AG04449 (cell line): Measurements from ENCODE around the gene SCUBE1.

Source experiments
- CTCF ChIA-PET: fragments of 350-600 bp; formaldehyde crosslinking; extraction: SDS; loops from one replicate; lab custom pipeline; 2021; ENCODE audit warnings: antibody characterized with exemption; lab: Yijun Ruan, JAX
- POLR2A ChIA-PET: fragments of 400-600, 350-600 bp; formaldehyde crosslinking; extraction: SDS; loops from one replicate; lab custom pipeline; 2020; ENCODE audit warnings: antibody characterized with exemption, inconsistent platforms; lab: Yijun Ruan, JAX
- DNase-seq: peaks from one replicate; pipeline ENCODE4 v3.0.0-alpha.2; 2010; ENCODE audit warnings: low read depth, low spot score
- H3K4me3 ChIP-seq: 2 replicates; pipeline ENCODE4 v1.5.1; 2011; ENCODE audit warnings: low read depth, mild to moderate bottlenecking, control low read depth, low read length
- TF ChIP-seq, protein P1 (sequence below): IDR thresholded peaks from one replicate; pipeline ENCODE4 v1.5.1; 2011; ENCODE audit warnings: mild to moderate bottlenecking, moderate library complexity, low read length, control low read depth, inconsistent platforms; ENCODE audit not compliant: insufficient read depth; ENCODE audit errors: missing control alignments

The SCUBE1 gene

DNA sequence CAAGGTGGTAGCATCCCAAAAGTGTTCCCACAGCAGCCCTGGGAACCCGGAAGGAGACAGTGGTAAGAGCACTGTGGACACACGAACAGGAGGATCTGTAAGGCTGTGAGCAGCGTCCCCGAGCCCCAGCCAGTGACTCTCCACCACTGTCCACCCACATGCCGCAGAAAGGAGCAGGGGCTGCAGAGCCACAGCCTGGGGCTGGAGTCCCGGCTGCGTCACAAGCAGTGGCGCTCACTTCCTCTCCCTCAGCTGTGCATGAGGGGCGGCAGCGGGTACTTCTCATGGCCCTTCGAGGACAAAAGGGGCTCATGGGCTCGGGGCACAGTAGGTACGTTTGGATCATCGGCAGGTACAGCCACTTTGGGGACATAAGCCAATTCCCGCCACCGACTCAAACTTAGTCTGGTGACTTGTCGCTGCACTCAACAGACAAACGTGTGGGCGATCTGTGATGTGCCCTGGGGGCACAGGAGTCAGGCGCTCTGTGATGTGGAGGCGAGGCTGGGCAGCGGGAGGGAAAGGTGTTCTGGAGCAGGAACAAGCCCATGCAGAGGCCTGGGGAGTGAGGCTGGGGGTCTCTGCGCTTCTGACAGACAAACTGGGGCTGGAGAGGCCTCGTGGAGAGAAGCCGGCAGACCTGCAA lies 68.5 kb downstream of the SCUBE1 start:
- no peak for DNase-seq
- TF ChIP-seq, protein P1, sequence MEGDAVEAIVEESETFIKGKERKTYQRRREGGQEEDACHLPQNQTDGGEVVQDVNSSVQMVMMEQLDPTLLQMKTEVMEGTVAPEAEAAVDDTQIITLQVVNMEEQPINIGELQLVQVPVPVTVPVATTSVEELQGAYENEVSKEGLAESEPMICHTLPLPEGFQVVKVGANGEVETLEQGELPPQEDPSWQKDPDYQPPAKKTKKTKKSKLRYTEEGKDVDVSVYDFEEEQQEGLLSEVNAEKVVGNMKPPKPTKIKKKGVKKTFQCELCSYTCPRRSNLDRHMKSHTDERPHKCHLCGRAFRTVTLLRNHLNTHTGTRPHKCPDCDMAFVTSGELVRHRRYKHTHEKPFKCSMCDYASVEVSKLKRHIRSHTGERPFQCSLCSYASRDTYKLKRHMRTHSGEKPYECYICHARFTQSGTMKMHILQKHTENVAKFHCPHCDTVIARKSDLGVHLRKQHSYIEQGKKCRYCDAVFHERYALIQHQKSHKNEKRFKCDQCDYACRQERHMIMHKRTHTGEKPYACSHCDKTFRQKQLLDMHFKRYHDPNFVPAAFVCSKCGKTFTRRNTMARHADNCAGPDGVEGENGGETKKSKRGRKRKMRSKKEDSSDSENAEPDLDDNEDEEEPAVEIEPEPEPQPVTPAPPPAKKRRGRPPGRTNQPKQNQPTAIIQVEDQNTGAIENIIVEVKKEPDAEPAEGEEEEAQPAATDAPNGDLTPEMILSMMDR, result no peak
- no peak overlapping the region for H3K4me3 ChIP-seq
- ChIA-PET CTCF (interaction anchor here (0.5 to 5.2 kb wide), 19 partner anchors 9 to 610 kb away, joined by 3 to 80 read pairs (median 5); no protein-coding TSS in a partner anchor), POLR2A (no interaction called here)

DNA sequence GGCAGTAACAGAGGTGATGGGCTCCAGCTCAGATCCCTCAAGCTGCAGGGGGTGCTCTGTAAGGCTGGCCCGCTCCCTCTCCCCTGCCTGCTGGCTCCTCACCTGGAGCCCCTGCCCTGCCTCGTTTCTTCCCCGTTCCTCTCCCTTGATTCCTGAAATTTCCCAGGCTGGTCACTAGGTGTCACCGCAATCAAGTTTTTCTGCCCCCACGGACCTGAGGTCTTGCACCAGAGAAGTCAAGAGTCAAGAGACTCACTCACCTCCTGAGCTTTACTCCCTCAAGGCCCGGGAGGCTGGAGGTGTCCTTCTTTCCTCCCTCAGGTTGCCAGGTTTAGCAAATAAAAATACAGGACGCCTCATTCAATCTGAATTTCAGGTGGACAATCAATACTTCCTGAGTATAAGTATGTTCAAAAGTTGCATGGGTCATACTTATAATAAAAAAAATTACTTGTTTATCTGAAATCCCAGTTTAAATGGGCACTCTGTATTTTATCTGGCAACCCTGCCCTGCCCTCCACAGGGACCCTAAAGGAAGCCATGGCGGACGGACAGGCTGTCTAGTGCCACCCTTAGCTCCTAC lies 69.2 kb downstream of the SCUBE1 start:
- DNase-seq, result no peak
- CTCF ChIA-PET, result interaction anchor here (0.5 to 5.2 kb wide), 22 partner anchors 8 to 611 kb away, joined by 3 to 80 read pairs (median 6); no protein-coding TSS in a partner anchor
- H3K4me3 ChIP-seq, result no peak overlapping the region
- POLR2A ChIA-PET, result no interaction called here
- TF ChIP-seq, protein P1, result peak; percentile 67

DNA sequence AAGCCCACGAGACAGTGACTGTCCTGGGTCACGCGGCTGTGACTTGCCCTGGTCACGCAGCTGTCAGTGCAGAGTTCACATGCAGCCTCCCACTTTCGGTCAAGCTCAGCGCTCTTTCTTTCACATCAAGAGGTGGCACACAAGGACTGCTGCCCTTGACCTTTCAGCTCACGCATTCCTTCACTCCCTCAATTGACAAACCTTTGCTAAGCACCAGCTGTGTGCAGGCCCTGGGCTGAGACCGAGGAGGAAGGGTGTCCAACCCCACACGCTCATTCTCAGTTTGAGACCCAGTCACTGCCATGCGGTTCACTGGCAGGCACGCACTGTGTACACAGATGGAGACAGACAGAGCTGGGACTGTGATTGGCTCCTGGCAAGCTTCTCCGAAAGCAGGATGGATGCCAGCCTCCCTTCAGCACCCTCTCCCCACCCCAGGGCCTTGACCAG lies 70.3 kb downstream of the SCUBE1 start:
- TF ChIP-seq, protein P1, result no peak

DNA sequence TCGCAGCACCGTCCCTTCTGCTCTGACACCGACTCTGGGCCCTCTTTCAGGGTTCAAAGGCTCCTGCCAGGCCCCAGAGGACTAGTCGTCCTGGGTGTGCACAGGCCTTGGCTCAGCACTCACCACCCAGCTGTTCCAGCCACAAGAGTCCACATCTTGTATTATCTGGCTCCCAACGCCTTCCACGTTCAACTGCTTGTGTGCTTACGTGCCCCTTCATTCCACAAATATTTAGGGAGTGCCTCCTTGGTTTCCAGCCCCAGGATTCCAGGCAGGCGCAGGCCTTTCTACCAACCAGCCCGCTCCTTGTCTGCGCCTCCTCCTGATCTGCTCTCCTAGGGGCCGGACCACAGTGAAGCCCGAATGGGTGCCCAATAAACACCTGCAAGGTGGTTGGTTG lies 70.9 kb downstream of the SCUBE1 start:
- ChIA-PET CTCF (interaction anchor here (0.8 to 5.2 kb wide), 14 partner anchors 9 to 633 kb away, joined by 3 to 80 read pairs (median 8); no protein-coding TSS in a partner anchor), POLR2A (no interaction called here)
- no peak for DNase-seq
- H3K4me3 ChIP-seq, result no peak overlapping the region
- TF ChIP-seq, protein P1, result no peak

More for the DNA sequence above, 70.3 kb downstream of the SCUBE1 start:
- DNase-seq, result no peak
- no peak overlapping the region for H3K4me3 ChIP-seq
- ChIA-PET POLR2A (no interaction called here), CTCF (interaction anchor here (0.8 to 5.2 kb wide), 16 partner anchors 9 to 633 kb away, joined by 3 to 80 read pairs (median 7); no protein-coding TSS in a partner anchor)

DNA sequence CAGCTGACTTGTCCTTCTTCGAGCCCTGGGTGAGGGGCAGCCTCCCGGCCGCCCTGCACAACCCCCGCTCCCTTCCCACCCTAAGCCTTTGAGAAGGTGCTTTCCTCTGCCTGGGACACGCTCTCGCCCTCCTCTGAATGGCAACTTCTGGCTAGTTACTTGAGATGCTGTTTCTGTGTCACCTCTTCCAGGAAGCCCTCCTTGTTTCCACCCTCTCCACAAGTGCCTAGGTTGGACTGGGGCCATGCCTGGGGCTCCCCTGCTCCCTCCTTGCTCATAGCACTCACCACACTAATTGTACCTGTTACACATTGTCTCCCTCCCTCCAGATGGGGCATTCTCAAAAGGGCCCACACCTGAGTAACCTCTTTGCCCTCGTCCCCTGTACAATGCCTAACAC lies 72.2 kb downstream of the SCUBE1 start:
- no peak for DNase-seq
- POLR2A ChIA-PET, result no interaction called here
- TF ChIP-seq, protein P1, result no peak
- CTCF ChIA-PET, result interaction anchor here (1.1 to 5.2 kb wide), 6 partner anchors 9 to 614 kb away, joined by 3 to 80 read pairs (median 9); no protein-coding TSS in a partner anchor
- H3K4me3 ChIP-seq, result no peak overlapping the region
